ENCODE data around the gene ZNF529.
"Not testable (repeated sequence)": the region's sequence is repeated elsewhere in the genome, so short reads cannot be mapped to it uniquely, and the experiment has no call there.

The ZNF529 gene

DNA sequence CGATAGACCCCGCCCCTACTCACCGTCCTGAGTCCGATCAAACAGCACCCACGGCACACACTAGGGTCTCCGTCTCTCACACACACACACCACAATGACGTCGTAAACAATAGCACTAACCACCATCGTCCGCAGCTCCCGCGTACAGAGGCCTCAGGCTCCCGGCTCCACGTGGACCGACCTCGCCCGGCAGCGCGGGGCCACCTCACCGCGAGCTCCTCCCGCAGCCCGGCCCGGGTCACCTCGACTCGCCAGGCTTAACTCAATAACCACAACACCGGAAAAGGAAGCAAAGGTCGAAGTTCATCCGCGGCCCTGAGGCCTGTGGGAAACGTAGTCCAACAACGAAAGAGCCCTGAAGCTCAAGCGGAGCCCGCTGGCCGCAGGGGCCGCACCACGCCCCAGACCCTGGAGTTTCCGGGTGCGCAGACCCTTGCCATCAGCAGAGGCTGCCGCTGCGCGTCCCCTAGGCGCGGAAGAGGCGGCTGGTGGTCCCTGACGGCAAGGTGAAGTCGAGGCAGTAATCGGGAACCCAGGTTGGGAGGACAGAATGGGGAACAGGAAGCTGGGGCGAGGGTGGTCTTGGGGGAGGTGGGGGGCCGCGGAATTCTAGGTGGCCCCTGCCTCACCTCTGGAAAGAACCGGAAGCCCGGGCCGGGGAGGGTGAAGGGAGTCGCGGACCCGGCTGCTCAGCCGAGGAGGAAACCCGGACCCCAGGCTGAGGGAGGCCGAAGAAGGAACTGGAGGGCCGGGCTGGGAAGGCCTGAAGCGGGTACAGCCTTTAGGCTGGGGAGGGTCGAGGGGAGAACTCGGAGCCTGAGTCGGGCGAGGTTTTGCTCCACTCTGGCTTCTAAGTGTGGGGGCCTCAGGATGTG lies at the start of gene ZNF529:
Gene ZNF529 (minus strand): TSS at position 273 of the 875 bp plus-strand sequence. CDS start 946 bp downstream, outside the sequence.
- DNase-seq, result peak; percentile 74

DNA sequence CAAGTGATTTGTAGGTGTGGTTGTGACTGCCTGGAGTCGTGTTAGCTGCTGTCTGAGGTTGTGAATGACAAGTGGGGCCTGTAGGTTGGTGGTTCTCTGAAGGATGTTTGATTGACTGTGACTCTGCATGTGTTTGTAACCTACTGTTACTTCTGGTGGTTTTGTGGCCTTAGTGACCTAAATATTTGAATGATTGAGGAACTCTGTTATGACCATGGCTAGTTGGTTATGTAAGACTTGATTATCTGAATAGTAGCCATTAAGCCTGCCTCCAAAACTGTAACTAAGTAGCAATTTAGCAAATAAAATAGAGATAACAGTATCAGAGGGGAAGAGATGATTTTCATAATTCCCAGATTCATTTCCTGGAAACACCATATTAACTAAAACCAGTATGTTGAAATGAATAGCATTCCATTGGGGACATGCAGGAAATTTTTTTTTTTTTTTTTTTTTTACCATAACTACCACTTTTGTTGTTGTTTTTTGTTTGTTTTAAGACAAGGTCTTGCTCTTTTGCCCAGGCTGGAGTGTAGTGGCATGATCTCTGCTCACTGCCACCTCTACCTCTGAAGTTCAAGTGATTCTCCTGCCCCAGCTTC lies 32.9 kb upstream of the ZNF529 start:
- no peak for DNase-seq

DNA sequence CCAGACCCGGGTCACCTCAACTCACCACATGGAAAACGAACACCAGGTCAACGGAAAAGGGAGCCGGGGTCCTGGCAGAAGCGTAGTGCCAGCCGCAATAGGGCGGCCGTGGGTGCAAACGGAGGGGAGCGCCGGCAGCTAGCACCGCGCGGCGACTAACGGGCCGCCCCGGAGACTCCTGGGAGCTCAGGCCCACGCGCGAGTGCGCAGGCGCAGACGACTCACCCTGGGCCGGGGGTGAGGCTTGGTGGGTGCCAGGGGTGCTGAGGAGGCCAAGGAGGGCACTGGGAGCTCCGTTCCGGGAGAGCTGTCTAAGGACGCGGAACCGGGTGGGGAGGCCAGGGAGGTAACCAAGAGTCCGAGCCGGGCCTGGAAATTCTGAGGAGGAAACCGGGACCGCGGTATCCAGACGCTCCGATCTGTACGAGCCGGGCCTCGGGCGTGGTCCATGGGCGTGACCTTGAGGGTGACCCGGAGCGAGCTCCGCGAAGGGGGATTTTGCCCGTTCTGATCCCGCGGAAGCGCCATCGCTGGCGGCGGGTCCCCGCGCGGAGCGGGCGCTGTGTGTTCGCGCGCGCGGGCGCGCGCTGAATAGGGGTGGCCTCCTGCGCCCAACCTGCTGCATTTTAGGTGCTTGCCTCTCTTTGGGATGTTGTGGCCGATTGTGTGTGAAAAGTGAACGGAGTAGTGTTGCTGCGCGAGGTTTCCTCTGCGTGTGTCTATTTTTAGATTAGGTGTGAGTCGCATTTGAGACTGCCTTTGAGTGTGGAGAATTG lies 32.2 kb upstream of the ZNF529 start, which contains the start of gene ZNF382:
Gene ZNF382 (plus strand): TSS at position 213 of the 776 bp plus-strand sequence. CDS start 4,602 bp downstream, outside the sequence.
- DNase-seq, result peak; percentile 78

GRCh38 chr19:36604656-36605100 lies 31.6 kb upstream of the ZNF529 start:
- peak; percentile 81 for DNase-seq

GRCh38 chr19:36602681-36603080 lies 29.6 kb upstream of the ZNF529 start:
- DNase-seq, result not testable (repeated sequence)

GRCh38 chr19:36579255-36579654 lies 6.2 kb upstream of the ZNF529 start:
- no peak for DNase-seq

- no peak for DNase-seq
Measured at GRCh38 chr19:36577271-36577996, 4.3 kb upstream of the ZNF529 start.

DNA sequence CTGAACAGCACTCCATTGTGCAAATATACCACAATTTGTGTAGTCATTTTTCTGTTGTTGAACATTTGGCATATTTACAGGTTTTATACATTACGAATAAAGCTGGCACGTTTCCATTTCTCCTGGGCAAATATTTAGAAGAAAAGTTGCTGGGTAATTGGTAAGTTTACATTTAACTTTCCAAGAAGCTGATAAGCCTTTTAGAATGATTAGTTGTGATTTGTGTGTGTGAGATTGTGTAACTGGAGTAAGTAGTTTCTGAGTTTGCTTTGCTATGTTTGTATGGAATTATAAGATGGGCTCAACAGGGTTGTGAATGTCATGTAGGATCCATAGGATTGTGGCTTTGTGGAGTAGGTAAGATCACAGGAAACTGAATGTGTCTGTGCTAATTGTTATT lies 1.6 kb upstream of the ZNF529 start:
- no peak for DNase-seq

DNA sequence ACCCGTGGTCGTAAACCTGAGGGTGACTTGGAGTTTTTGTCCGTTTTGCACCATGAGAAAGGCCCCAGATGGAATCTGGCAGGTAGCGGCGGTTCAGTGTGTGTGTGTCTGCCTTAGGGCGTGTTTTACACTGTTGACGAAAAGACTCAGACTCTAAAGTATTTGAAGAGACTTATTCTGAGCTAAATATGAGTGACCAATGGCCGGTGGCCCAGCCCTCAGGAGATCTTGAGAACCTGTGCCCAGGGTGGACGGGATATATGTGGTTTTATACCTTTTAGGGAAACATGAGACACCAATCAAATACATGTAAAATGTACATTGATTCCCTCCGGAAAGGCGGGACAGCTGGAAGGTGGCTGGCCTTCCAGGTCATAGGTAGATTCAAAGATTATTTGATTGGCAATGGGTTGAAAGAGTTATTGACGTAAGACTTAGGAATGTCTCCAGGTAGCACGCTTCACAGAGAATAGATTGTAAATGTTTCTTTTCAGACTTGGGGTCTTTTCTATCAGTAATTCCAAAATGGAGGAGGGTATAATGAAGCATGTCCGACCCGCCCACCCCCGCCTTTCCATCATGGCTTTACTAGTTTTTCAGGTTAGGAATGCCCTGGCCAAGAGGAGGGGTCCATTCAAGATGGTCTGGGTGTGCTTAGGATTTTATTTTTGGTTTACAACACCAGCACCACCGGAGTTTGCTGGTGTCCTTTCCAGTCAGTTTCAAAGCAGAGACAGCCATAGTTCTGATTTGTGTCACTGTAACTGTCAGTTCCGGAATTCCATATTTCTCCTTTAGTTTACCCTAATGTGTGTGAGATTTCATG lies 1.0 kb upstream of the ZNF529 start:
- DNase-seq, result no peak

GRCh38 chr19:36572593-36573019 lies 486 bp downstream of the ZNF529 start:
- DNase-seq, result no peak

GRCh38 chr19:36564391-36564790 lies 8.7 kb downstream of the ZNF529 start:
- no peak for DNase-seq

DNA sequence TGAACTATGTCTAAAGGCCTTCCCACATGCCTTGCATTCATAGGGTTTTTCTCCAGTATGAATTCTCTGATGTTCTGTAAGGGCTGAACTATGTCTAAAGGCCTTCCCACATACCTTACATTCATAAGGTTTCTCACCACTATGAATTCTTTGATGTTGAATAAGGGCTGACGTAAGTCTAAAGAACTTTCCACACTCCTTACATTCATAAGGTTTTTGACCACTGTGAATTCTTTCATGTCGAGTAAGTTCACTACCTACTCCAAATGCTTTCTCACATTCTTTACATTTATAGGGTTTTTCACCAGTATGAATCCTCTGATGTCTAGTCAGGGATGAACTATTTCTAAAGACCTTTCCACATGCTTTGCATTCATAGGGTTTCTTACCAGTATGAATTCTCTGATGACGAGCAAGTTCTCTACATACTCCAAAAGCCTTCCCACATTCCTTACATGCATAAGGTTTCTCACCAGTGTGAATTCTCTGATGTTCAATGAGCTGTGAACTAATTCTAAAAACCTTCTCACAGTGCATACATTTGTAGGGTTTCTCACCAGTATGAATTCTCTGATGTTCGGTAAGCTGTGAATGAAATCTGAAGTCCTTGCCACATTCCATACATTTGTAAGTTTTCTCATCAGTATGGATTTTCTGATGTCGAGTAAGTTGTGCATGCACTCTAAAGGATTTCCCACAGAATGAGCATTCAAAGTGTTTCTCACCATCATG lies 25.9 kb downstream of the ZNF529 start:
- DNase-seq, result no peak

DNA sequence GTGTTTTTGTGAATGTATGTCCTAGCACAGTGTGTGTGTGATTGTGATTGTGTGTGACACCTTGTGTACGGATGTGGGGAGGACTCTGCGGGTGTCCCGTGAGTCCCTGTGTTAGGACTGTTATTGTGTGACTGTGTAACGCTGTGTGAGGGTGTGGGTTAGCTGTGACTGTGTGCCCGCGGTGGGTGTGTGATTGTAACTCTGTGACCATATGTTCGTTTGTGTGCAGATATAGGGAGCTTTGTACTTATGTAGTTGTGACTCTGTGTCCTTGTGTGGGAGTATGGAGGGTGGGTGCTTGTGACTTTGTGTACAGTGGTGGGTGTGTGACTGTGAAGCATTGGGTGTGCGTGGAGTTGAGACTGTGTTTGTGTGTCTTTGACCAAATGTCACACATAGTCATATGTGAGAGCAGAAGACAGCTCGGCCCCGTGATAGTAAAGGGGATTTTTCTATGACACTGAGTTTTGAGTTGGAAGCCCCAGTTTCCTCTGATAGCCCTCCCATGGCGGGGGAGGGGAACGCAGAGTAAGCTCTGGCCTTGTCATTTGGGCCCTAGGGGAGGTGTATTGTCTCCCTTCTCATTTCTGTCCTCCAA lies 44.1 kb downstream of the ZNF529 start:
- no peak for DNase-seq

- peak; percentile 86 for DNase-seq
Measured at GRCh38 chr19:36528194-36528920, 44.7 kb downstream of the ZNF529 start, which contains the start of gene ZNF260. Gene ZNF260, minus strand, starts transcription at chr19:36528271. Its CDS starts 13,033 bp downstream, at chr19:36515238.

- no peak for DNase-seq
Measured at GRCh38 chr19:36527873-36528193, 45.3 kb downstream of the ZNF529 start.

GRCh38 chr19:36527341-36527740 lies 45.8 kb downstream of the ZNF529 start:
- DNase-seq, result no peak

DNA sequence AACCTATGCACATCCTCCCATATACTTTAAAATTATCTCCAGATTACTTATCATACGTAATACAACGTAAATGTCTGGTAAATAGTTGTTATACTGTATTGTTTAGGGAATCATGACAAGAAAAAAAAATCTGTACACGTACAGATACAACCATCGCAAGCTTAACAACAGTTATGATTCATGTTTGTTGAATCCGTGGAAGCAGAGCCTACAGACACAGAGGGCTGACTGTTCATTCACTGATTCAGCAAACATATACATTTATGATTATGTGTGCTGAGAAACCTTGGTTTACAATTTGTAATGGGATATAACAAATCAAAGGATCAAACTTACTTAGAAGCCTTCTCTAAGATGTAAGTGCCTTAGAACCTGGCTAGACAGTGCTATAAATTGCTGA lies 46.5 kb downstream of the ZNF529 start:
- no peak for DNase-seq

DNA sequence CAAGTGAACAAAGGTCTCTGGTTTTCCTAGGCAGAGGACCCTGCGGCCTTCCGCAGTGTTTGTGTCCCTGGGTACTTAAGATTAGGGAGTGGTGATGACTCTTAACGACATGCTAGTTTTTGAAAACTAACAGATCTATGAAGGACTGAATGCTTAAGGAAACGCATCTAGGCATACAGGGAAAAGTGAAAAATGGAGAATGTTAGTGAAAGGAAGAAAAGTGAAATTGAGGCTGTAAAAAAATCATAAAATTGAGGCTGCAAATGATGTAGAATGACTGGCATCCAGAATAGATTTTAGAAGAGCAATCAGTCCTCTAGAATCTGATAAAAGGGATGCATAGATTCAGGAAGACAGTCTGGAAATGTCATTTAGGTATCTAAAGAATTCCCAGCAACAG lies 48.5 kb downstream of the ZNF529 start:
- DNase-seq, result no peak

- no peak for DNase-seq
Measured at GRCh38 chr19:36514012-36514612, 59.0 kb downstream of the ZNF529 start.
